A549 (cell line): ENCODE results near the gene SEC31B. TPM values are rescaled to one million over a fixed set of nuclear protein-coding genes. Genes with fewer than 3 reads are reported as not detected.

ENCODE experiments used
- ATAC-seq, 2 experiments: fragments of 200-7000 bp in 1 of 2; fragments of >200 bp in 1 of 2; cut with Nextera tagmentation in 1 of 2; cut with Tn5 transposase in 1 of 2; 3 replicates each; pipeline versions ENCODE4 v1.8.0 to v1.9.1; 2018 to 2020; ENCODE audit warnings: mild to moderate bottlenecking in 1 of 2, moderate library complexity in 1 of 2
- CTCF ChIA-PET: fragments of 300-600 bp; sonication (Branson Sonifier 250); formaldehyde crosslinking; extraction: SDS; loops from one replicate; lab custom pipeline; 2021; ENCODE audit warnings: antibody characterized with exemption, inconsistent platforms; lab: Yijun Ruan, JAX
- POLR2A ChIA-PET: fragments of 350-600 bp; formaldehyde crosslinking; extraction: SDS; loops from one replicate; lab custom pipeline; 2021; ENCODE audit warnings: antibody characterized with exemption, inconsistent platforms; lab: Yijun Ruan, JAX
- DNase-seq, 2 experiments: peaks; one replicate each; pipeline versions ENCODE4 v3.0.0 to v3.0.0-alpha.2; 2011 to 2016; ENCODE audit warnings: low read depth in 1 of 2, low spot score in 1 of 2
- FAIRE-seq: peaks from 2 replicates; lab custom pipeline; 2011; peaks lifted over from hg19 to GRCh38; lab: Jason Lieb, UNC
- H3K27ac ChIP-seq, 2 experiments: fragments of >200 bp; sonication (Bioruptor Twin); formaldehyde crosslinking; 3 replicates each; pipeline ENCODE4 v1.5.1; 2016 to 2017
- H3K4me1 ChIP-seq: fragments of >200 bp; sonication (Bioruptor Twin); formaldehyde crosslinking; 3 replicates; pipeline ENCODE4 v1.6.1; 2016
- H3K4me2 ChIP-seq: fragments of >200 bp; sonication (Bioruptor Twin); formaldehyde crosslinking; 3 replicates; pipeline ENCODE4 v1.6.1; 2016
- H3K4me3 ChIP-seq: fragments of >200 bp; sonication (Bioruptor Twin); formaldehyde crosslinking; 3 replicates; pipeline ENCODE4 v1.5.1; 2016
- H3K9me3 ChIP-seq: fragments of >200 bp; sonication (Bioruptor Twin); formaldehyde crosslinking; 3 replicates; pipeline ENCODE4 v1.6.1; 2016
- BCL3 ChIP-seq: fragments of >200 bp; sonication (Bioruptor Twin); formaldehyde crosslinking; IDR thresholded peaks from 3 replicates; pipeline ENCODE4 v1.6.1; 2016
- CEBPB ChIP-seq, 2 experiments: fragments of >200 bp in 1 of 2; sonication (Bioruptor Twin) in 1 of 2; formaldehyde crosslinking in 1 of 2; IDR thresholded peaks; 2 replicates each; pipeline ENCODE4 v1.6.1; 2012 to 2016
- CTCF ChIP-seq: fragments of >200 bp; sonication (Bioruptor Twin); formaldehyde crosslinking; IDR thresholded peaks from 3 replicates; pipeline ENCODE4 v1.5.1; 2016
- GATA3 ChIP-seq: IDR thresholded peaks from 2 replicates; pipeline ENCODE4 v1.6.1; 2012; ENCODE audit warnings: borderline replicate concordance
- HES2 ChIP-seq: fragments of >200 bp; sonication (Bioruptor Twin); formaldehyde crosslinking; IDR thresholded peaks from 2 replicates; pipeline ENCODE4 v1.6.1; 2016
- HEYL ChIP-seq: fragments of 250-450 bp; sonication (Bioruptor Pico); IDR thresholded peaks from 2 replicates; pipeline ENCODE4 v1.8.0; 2021; ENCODE audit warnings: mild to moderate bottlenecking, moderate library complexity
- HOXB13 ChIP-seq: fragments of 250-450 bp; sonication (Bioruptor Pico); IDR thresholded peaks from 2 replicates; pipeline ENCODE4 v1.5.0; 2020; ENCODE audit warnings: low read depth, mild to moderate bottlenecking, moderate library complexity
- HOXB5 ChIP-seq: fragments of 250-450 bp; sonication (Bioruptor Pico); IDR thresholded peaks from 2 replicates; pipeline ENCODE4 v1.5.0; 2020; ENCODE audit warnings: mild to moderate bottlenecking, moderate library complexity
- MAFK ChIP-seq: fragments of 450-650 bp; IDR thresholded peaks from 2 replicates; pipeline ENCODE4 v1.6.1; 2014; ENCODE audit not compliant: partially characterized antibody
- NR3C1 ChIP-seq: fragments of >200 bp; sonication (Bioruptor Twin); formaldehyde crosslinking; IDR thresholded peaks from 3 replicates; pipeline ENCODE4 v1.6.1; 2017
- PHF8 ChIP-seq: fragments of 200-600 bp; sonication (generic); IDR thresholded peaks from 2 replicates; pipeline ENCODE4 v1.6.1; 2016; ENCODE audit warnings: low read depth, mild to moderate bottlenecking, antibody characterized with exemption, moderate library complexity, borderline replicate concordance
- RAD21 ChIP-seq, 2 experiments: fragments of >200 bp in 1 of 2; sonication (Bioruptor Twin) in 1 of 2; formaldehyde crosslinking in 1 of 2; IDR thresholded peaks in 1 of 2; conservative IDR thresholded peaks in 1 of 2; 2 replicates in 1 of 2; 3 replicates in 1 of 2; pipeline ENCODE4 v1.6.1; 2012 to 2018; ENCODE audit warnings: inconsistent platforms in 1 of 2
- RARB ChIP-seq: fragments of 250-450 bp; sonication (Bioruptor Pico); IDR thresholded peaks from 2 replicates; pipeline ENCODE4 v1.8.0; 2021; ENCODE audit warnings: mild to moderate bottlenecking, moderate library complexity
- RFX5 ChIP-seq: fragments of 450-650 bp; IDR thresholded peaks from 2 replicates; pipeline ENCODE4 v1.7.1; 2014; ENCODE audit warnings: antibody characterized with exemption, mild to moderate bottlenecking, moderate library complexity
- SMC3 ChIP-seq: fragments of >200 bp; sonication (Bioruptor Twin); formaldehyde crosslinking; IDR thresholded peaks from 3 replicates; pipeline ENCODE4 v1.6.1; 2018; ENCODE audit warnings: inconsistent platforms
- ZC3H11A ChIP-seq: fragments of 450-650 bp; IDR thresholded peaks from 2 replicates; pipeline ENCODE4 v1.6.1; 2014; ENCODE audit warnings: antibody characterized with exemption, mild to moderate bottlenecking
- WGBS: methylation state at CpG from one replicate; pipeline ENCODE4 v1.1.6; 2017; ENCODE audit errors: missing lambda C conversion rate; 5-methylcytosine and 5-hydroxymethylcytosine counted together
- polyA plus RNA-seq, 4 experiments: library from polyadenylated mRNA; depleted of rRNA in 3 of 4; stranded (reverse); fragments of >200 nt; fragmentation: RNase III in 1 of 4; extraction: RNeasy Plus Mini Kit Qiagen cat#74134 plus additional on column Dnase treatment in 1 of 4; gene quantifications; 2 replicates in 3 of 4; 3 replicates in 1 of 4; pipeline ENCODE4 v1.2.3, GENCODE V29; 2011 to 2017
- TF ChIP-seq, protein P1 (sequence below): fragments of 150-350 bp; IDR thresholded peaks from 2 replicates; pipeline ENCODE4 v1.6.1; 2014; ENCODE audit warnings: low read depth, mild to moderate bottlenecking, low read length
- TF ChIP-seq, protein P2 (sequence below): IDR thresholded peaks from 2 replicates; pipeline ENCODE4 v1.6.1; 2012

SEC31B gene
- polyA plus RNA-seq, 2 of the 4 experiments (the other 2 are of a cell fraction): 6.2 to 7.1 TPM

GRCh38 chr10:100508691-100509150, 10.9 kb downstream of the SEC31B start:
- Histone ChIP-seq H3K4me3 (no peak overlapping the region), H3K4me2 (no peak overlapping the region), H3K27ac (no peak overlapping the region), H3K9me3 (no peaks in the 10 kb centered on the region), H3K4me1 (peaks cover 10% of the 10 kb centered on the region; the same call in 2 of the 3 replicates)
- WGBS: 33% methylated on average over 3 of the region's 3 CpGs
- peak; percentile 91 to 95 for ATAC-seq
- DNase-seq: peak; percentile 66 to 79
- CTCF ChIA-PET: interaction anchor here (0.6 to 23.5 kb wide), 33 partner anchors 8 to 950 kb away, joined by 3 to 381 read pairs (median 5); partner anchors contain the start of genes DNMBP, PKD2L1, SCD and SEC31B
- POLR2A ChIA-PET: interaction anchor here (1.0 kb wide), 1 partner anchor 136 kb away, joined by 4 read pairs; no protein-coding TSS in a partner anchor
- TF ChIP-seq RARB (CRISPR knock-in tag) (no peak), SMC3 (peak; percentile 75), CTCF (peak; percentile 84), RFX5 (no peak), RAD21 (conservative IDR thresholded peaks at IDR 0.05 in 1 of 2, IDR thresholded peaks at IDR 0.05 in 1 of 2) (peak; percentile 87 to 91), BCL3 (no peak), HES2 (no peak), HOXB5 (CRISPR knock-in tag) (no peak)
- TF ChIP-seq, protein P1, sequence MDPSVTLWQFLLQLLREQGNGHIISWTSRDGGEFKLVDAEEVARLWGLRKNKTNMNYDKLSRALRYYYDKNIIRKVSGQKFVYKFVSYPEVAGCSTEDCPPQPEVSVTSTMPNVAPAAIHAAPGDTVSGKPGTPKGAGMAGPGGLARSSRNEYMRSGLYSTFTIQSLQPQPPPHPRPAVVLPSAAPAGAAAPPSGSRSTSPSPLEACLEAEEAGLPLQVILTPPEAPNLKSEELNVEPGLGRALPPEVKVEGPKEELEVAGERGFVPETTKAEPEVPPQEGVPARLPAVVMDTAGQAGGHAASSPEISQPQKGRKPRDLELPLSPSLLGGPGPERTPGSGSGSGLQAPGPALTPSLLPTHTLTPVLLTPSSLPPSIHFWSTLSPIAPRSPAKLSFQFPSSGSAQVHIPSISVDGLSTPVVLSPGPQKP: no peak
- TF ChIP-seq, protein P2, sequence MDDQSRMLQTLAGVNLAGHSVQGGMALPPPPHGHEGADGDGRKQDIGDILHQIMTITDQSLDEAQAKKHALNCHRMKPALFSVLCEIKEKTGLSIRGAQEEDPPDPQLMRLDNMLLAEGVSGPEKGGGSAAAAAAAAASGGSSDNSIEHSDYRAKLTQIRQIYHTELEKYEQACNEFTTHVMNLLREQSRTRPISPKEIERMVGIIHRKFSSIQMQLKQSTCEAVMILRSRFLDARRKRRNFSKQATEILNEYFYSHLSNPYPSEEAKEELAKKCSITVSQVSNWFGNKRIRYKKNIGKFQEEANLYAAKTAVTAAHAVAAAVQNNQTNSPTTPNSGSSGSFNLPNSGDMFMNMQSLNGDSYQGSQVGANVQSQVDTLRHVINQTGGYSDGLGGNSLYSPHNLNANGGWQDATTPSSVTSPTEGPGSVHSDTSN: no peak
- no peak for FAIRE-seq

DNA sequence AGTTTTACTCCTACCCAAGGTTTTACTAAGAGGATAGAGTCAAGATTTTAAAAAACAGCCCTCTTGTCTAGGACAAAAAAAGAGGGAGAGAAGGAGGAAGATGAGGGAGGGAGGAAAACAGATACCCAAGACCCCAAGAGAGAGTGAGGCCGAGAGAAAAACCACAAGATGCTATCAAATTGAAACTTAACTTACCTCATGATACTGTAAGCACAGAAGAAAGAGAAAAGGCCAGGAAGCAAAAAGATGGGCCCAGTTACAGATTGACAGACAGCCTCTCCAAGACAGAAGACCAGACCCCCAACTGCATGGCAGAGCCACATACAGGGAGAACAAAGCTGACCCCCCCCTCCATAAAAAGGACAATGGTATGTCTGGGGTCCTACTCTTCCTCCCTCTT, 11.4 kb downstream of the SEC31B start:
- TF ChIP-seq ZC3H11A: no peak
- TF ChIP-seq HOXB13 (CRISPR knock-in tag): no peak
- TF ChIP-seq NR3C1: no peak
- ATAC-seq (peak in 1 of 2 experiments; percentile 44; a peak in 2 of 6 replicates), FAIRE-seq (no peak), DNase-seq (no peak)
- H3K4me1 ChIP-seq: peaks cover 10% of the 10 kb centered on the region; the same call in 2 of the 3 replicates
- no peak overlapping the region for H3K27ac ChIP-seq
- ChIA-PET POLR2A (interaction anchor here (1.0 kb wide), 1 partner anchor 135 kb away, joined by 4 read pairs; no protein-coding TSS in a partner anchor), CTCF (interaction anchor here (0.8 to 23.5 kb wide), 25 partner anchors 12 to 623 kb away, joined by 3 to 381 read pairs (median 5); partner anchors contain the start of genes PKD2L1, SCD and SEC31B)
- 0% methylated on average over 1 of the region's 1 CpG for WGBS
- H3K4me3 ChIP-seq: no peak overlapping the region
- no peak overlapping the region for H3K4me2 ChIP-seq
- no peaks in the 10 kb centered on the region for H3K9me3 ChIP-seq

DNA sequence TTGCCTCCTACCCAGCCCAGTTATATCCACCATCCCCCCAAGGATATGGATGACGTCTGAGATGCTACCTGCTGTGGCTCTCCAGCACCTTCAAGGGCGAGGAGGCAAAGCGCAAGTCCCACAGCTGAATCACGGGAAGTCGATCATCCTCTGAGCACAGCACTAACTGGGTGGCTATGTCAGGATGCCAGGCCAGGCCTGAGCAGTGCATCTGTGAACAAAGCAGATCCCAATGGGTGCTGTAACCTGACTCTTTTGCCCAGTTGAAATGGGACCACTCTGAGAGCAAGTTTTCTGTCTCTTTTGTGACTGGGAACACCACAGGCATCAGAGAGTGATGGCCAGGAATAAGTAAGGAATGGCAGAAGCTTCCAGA, 12.3 kb downstream of the SEC31B start:
- WGBS: 76% methylated on average over 4 of the region's 5 CpGs
- ChIA-PET CTCF (interaction anchor here (1.0 to 23.5 kb wide), 16 partner anchors 13 to 371 kb away, joined by 3 to 381 read pairs (median 11); partner anchors contain the start of genes PKD2L1, SCD and SEC31B), POLR2A (no interaction called here)
- no peak overlapping the region for H3K4me3 ChIP-seq
- peaks cover 10% of the 10 kb centered on the region; the same call in 2 of the 3 replicates for H3K4me1 ChIP-seq
- FAIRE-seq: no peak
- no peak for ATAC-seq
- TF ChIP-seq PHF8 (no peak), HEYL (CRISPR knock-in tag) (no peak), MAFK (no peak), GATA3 (no peak), CEBPB (IDR thresholded peaks at IDR 0.05) (no peak)
- H3K9me3 ChIP-seq: no peaks in the 10 kb centered on the region
- no peak for DNase-seq
- H3K4me2 ChIP-seq: no peak overlapping the region
- H3K27ac ChIP-seq: no peak overlapping the region
